GM10248 (cell line): ENCODE data around the gene PTPRN2.

ENCODE experiments used
- CTCF ChIA-PET: fragments of 300-600 bp; sonication (Branson Sonifier 250); formaldehyde crosslinking; extraction: SDS; loops from one replicate; lab custom pipeline; 2021; ENCODE audit warnings: antibody characterized with exemption; lab: Yijun Ruan, JAX
- POLR2A ChIA-PET: fragments of 350-650 bp; sonication (Branson Sonifier 250); formaldehyde crosslinking; extraction: SDS; loops from one replicate; lab custom pipeline; 2020; ENCODE audit warnings: antibody characterized with exemption; lab: Yijun Ruan, JAX
- DNase-seq: peaks from one replicate; pipeline ENCODE4 v3.0.0; 2012; ENCODE audit errors: extremely low spot score
- TF ChIP-seq, protein P1 (sequence below): IDR thresholded peaks from 2 replicates; pipeline ENCODE4 v1.5.1; 2012; ENCODE audit warnings: mild to moderate bottlenecking, low read depth; ENCODE audit errors: extremely low read depth, missing control alignments, control extremely low read depth

PTPRN2 gene

DNA sequence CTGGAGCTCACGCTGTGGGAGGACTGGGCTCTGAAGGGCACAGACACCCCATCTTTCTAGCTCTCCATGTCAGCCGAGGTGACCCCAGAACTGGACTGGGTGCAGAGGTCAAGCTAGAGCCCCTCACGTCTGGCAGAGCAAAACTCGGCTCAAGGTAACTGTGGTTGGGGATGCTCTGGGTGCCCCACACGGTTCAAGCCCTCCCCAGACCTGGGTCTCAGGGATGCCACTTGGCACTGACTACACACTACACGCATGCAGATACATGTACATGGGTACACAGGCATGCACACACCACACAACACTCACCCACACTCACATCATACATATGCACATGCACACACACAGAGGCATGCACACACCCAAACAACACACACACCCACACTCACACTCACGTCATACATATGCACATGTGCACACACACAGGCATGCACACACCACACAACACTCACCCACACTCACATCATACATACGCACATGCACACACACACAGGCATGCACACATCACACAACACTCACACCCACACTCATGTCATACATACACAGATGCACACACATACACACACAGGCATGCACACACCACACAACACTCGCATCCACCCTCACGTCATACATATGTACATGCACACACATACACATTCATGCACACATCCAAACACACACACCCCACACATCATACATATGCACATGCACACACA lies 1031.5 kb downstream of the PTPRN2 start:
- TF ChIP-seq, protein P1, sequence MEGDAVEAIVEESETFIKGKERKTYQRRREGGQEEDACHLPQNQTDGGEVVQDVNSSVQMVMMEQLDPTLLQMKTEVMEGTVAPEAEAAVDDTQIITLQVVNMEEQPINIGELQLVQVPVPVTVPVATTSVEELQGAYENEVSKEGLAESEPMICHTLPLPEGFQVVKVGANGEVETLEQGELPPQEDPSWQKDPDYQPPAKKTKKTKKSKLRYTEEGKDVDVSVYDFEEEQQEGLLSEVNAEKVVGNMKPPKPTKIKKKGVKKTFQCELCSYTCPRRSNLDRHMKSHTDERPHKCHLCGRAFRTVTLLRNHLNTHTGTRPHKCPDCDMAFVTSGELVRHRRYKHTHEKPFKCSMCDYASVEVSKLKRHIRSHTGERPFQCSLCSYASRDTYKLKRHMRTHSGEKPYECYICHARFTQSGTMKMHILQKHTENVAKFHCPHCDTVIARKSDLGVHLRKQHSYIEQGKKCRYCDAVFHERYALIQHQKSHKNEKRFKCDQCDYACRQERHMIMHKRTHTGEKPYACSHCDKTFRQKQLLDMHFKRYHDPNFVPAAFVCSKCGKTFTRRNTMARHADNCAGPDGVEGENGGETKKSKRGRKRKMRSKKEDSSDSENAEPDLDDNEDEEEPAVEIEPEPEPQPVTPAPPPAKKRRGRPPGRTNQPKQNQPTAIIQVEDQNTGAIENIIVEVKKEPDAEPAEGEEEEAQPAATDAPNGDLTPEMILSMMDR = no peak
- no peak for DNase-seq
- ChIA-PET CTCF (no interaction called here), POLR2A (no interaction called here)

DNA sequence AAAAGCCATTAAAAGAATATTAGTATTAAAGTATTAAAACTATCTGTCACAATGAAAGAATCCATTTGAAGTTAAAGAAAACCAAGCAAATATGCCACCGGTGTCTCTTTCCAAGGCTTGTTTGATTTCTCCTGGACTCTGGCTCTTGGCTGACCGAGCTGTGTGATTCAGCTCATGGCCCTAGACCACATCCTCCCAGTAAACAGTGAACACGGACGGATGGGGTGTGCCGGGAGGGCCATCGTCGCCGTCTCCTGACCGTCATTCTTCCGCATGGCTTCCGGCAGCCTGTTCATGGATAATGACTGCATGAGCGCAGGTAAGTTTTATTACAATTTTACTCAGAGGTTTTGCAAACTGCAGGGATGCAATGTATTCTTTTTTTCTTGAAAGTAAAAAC lies 1032.3 kb downstream of the PTPRN2 start:
- CTCF ChIA-PET = no interaction called here
- TF ChIP-seq, protein P1 = no peak
- no peak for DNase-seq
- POLR2A ChIA-PET = no interaction called here

DNA sequence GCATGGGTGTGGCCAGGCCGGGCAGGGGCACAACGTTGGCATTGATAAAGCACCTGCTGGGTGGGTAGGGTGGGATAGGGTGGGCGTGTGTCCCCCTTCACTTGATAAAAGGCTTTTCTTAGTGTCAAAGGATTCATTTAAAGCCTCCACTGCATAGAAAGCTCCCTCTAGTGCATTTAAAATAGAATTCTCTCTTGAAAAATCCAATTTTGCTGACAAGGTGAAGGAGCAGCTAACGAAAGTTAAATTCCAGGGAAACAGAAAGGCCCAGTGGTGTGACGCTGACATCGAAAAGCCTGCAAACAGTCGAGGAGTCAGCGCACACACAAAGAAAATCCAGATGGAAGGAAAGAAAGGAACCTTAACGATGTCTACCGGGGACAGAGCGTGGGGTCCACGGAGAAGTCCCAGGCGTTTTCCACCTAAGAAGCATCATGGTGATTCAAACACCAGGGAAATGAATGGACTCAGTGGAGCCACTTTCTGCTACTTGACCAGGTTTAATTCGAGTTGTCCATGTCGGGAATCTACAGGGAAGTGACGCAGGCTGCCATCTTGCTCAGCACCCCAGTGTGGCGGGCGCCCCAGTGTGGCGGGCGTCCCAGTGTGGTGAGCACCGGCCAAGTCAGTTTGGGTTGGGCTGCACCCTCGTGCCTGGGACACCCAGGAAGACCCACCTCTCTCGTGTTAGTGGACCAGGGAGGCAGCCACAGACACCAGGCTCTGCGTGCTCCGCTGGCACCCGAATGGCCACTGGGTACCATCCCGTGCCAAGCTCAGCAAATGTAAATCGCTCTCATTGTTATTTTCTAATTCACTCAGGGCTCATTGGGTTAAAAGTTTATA lies 1033.0 kb downstream of the PTPRN2 start:
- TF ChIP-seq, protein P1 = no peak
- ChIA-PET POLR2A (no interaction called here), CTCF (no interaction called here)
- DNase-seq = no peak

DNA sequence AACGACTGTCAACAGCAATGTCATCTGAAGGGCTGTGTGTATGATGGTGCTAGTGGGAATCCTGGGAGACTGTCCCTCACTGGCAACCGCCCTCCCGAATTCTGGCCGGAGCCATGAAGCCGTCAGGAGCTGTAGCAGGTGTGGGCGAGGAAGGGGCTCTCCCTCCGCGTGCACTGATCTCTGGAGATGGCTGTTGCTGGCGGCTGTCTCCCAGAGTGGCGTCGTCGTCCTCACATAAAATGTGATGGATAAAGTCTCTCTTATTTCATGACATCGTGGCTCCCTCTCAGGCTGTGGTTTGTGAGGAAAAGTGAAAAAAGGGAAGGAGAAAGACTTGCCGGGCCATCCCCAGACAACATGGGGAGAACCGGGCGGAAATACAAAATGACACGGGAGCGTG lies 1034.4 kb downstream of the PTPRN2 start:
- TF ChIP-seq, protein P1 = no peak
- ChIA-PET POLR2A (no interaction called here), CTCF (no interaction called here)
- DNase-seq = no peak

DNA sequence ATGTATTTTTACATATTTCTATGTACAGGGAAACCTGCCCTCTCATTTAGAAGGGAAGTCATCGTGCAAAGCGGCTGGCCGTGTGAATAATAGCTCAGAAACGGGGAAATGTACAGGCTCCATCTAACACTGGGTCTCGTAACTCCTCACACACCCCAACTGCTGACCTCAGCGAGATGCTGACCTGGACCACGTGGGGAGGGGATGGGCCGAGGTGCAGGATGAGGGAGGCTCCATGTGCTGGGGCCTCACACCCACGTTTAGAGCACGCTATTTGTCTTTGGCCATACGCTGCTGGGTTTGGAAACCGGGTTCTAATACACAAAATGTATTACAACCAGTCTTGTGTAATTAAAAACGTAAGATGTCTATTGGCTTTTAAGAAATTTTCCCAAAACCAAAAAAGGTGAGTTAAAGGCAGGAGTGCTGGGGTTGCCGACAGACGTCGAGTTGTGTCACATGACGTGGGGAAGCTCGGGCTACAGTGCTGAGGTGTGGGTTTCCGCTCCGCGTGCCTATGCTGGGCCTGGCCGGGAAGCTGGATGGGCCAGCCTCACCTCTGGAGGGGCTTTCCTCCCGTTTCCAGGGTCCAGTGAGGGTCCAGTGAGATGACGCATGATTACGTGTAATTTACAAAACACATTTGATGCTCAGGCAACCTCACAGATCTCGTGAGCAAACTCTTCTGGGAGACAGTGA lies 1035.2 kb downstream of the PTPRN2 start:
- TF ChIP-seq, protein P1 = no peak
- no peak for DNase-seq
- ChIA-PET POLR2A (no interaction called here), CTCF (no interaction called here)

DNA sequence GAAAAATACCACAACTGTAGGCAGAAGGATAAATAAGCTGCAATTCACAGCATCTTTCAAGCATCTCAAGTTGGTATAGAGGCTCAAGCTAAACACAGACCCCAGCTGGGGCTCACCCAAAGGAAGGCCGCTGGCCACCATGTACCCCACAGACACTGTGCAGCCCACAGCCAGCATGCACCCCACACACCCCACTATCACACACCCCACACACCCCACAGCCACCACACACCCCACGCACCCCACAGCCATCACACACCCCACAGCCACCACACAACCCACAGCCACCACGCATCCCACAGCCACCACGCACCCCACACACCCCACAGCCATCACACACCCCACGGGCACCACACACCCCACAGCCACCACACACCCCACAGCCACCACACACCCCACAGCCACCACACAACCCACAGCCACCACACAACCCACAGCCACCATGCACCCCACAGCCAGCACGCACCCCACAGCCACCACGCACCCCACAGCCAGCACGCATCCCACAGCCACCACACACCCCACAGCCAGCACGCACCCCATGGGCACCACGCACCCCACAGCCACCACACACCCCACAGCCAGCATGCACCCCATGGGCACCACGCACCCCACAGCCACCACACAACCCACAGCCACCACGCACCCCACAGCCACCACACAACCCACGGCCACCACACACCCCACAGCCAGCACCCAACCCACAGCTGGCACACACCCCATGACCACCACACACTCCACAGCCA lies 1036.1 kb downstream of the PTPRN2 start:
- no peak for DNase-seq
- ChIA-PET POLR2A (no interaction called here), CTCF (no interaction called here)
- TF ChIP-seq, protein P1 = no peak
